Stimulated activated naive CD8-positive, alpha-beta T cell treated with anti-CD3 and anti-CD28 coated beads, Interleukin-15, amount 100 ng/mL, for 72 hours (primary cell): ENCODE data around the gene HCAR3.
"Not testable (repeated sequence)": the region's sequence is repeated elsewhere in the genome, so short reads cannot be mapped to it uniquely, and the experiment has no call there.

Experiments used
- ATAC-seq: fragments of 150-1000 bp; cut with Tn5 transposase; 2 replicates; pipeline ENCODE4 v1.10.0; 2021; ENCODE audit warnings: mild to moderate bottlenecking, moderate library complexity
- DNase-seq, 2 donors: peaks; one replicate each; pipeline ENCODE4 v3.0.0; 2021 to 2022
- H3K27ac Mint-ChIP-seq, 2 donors: one replicate each; pipeline ENCODE4 v1.8.0; 2022; ENCODE audit warnings: mild to moderate bottlenecking in 2 of 2, mixed read lengths in 2 of 2, moderate library complexity in 2 of 2
- H3K27me3 Mint-ChIP-seq: one replicate; pipeline ENCODE4 v1.8.0; 2022; ENCODE audit warnings: mixed read lengths
- H3K4me1 Mint-ChIP-seq: one replicate; pipeline ENCODE4 v1.8.0; 2022; ENCODE audit warnings: mild to moderate bottlenecking, mixed read lengths
- H3K4me3 Mint-ChIP-seq, 2 donors: one replicate each; pipeline ENCODE4 v1.8.0; 2022; ENCODE audit warnings: mild to moderate bottlenecking in 2 of 2, mixed read lengths in 2 of 2, moderate library complexity in 1 of 2
- H3K9me3 Mint-ChIP-seq, 2 donors: one replicate each; pipeline ENCODE4 v1.8.0; 2022; ENCODE audit warnings: mixed read lengths in 2 of 2

Gene HCAR3

GRCh38 chr12:122701481-122701880 is 15.1 kb downstream of the HCAR3 start:
- DNase-seq, H3K4me1 Mint-ChIP-seq, H3K4me3 Mint-ChIP-seq, H3K9me3 Mint-ChIP-seq, H3K27me3 Mint-ChIP-seq, ATAC-seq, H3K27ac Mint-ChIP-seq: not testable (repeated sequence)

GRCh38 chr12:122700038-122700710 is 16.4 kb downstream of the HCAR3 start:
- not testable (repeated sequence) for H3K27me3 Mint-ChIP-seq, H3K9me3 Mint-ChIP-seq, H3K27ac Mint-ChIP-seq, ATAC-seq, H3K4me1 Mint-ChIP-seq, DNase-seq, H3K4me3 Mint-ChIP-seq

GRCh38 chr12:122696922-122697321 is 19.7 kb downstream of the HCAR3 start:
- not testable (repeated sequence) for DNase-seq, H3K27me3 Mint-ChIP-seq, H3K4me1 Mint-ChIP-seq, H3K27ac Mint-ChIP-seq, ATAC-seq, H3K9me3 Mint-ChIP-seq, H3K4me3 Mint-ChIP-seq

DNA sequence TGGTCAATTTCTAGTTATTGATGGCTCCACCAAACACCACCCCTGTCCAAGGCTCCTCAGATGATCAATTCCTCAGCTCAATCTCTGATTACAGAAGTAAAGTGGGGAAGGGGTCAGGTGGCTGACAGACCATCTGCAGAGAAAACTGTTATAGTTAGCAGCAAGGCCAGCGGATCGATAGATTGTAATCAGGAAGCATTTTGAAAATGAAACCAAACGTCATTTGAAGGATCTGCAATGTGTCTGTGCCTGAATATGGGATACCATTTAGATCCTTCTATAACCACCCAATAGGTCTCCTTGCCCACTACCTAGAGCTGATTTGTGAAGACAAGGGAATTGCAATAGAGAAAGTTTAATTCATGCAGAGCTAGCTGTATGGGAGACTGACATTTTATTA is 25.0 kb downstream of the HCAR3 start:
- Mint-ChIP-seq H3K4me3 (no peak overlapping the region), H3K27ac (peak overlapping the region in 1 of 2 donors; percentile 33), H3K9me3 (no peaks in the 10 kb centered on the region), H3K27me3 (no peaks in the 10 kb centered on the region), H3K4me1 (no peaks in the 10 kb centered on the region)
- ATAC-seq = no peak
- DNase-seq = no peak

- no peak overlapping the region for H3K4me3 Mint-ChIP-seq
- ATAC-seq = no peak
- no peaks in the 10 kb centered on the region for H3K27me3 Mint-ChIP-seq
Observed at GRCh38 chr12:122688291-122688690, 28.3 kb downstream of the HCAR3 start.

GRCh38 chr12:122687086-122687485 is 29.5 kb downstream of the HCAR3 start:
- H3K4me3 Mint-ChIP-seq = no peak overlapping the region
- no peaks in the 10 kb centered on the region for H3K27me3 Mint-ChIP-seq
- no peak overlapping the region for H3K27ac Mint-ChIP-seq
- no peaks in the 10 kb centered on the region for H3K4me1 Mint-ChIP-seq
- DNase-seq = no peak
- ATAC-seq = no peak
- H3K9me3 Mint-ChIP-seq = no peaks in the 10 kb centered on the region

More at GRCh38 chr12:122688291-122688690, 28.3 kb downstream of the HCAR3 start:
- Mint-ChIP-seq H3K4me1 (no peaks in the 10 kb centered on the region), H3K9me3 (no peaks in the 10 kb centered on the region), H3K27ac (no peak overlapping the region)
- no peak for DNase-seq

- no peak overlapping the region for H3K27ac Mint-ChIP-seq
- H3K4me1 Mint-ChIP-seq = no peaks in the 10 kb centered on the region
- H3K4me3 Mint-ChIP-seq = no peak overlapping the region
- DNase-seq (no peak), ATAC-seq (no peak)
- H3K9me3 Mint-ChIP-seq = no peaks in the 10 kb centered on the region
- no peaks in the 10 kb centered on the region for H3K27me3 Mint-ChIP-seq
Observed at GRCh38 chr12:122686538-122686937, 30.1 kb downstream of the HCAR3 start.

GRCh38 chr12:122684297-122684813 is 32.3 kb downstream of the HCAR3 start:
- no peaks in the 10 kb centered on the region for H3K27me3 Mint-ChIP-seq
- H3K9me3 Mint-ChIP-seq = no peaks in the 10 kb centered on the region
- no peak overlapping the region for H3K27ac Mint-ChIP-seq
- no peaks in the 10 kb centered on the region for H3K4me1 Mint-ChIP-seq
- no peak for ATAC-seq
- H3K4me3 Mint-ChIP-seq = no peak overlapping the region
- no peak for DNase-seq

DNA sequence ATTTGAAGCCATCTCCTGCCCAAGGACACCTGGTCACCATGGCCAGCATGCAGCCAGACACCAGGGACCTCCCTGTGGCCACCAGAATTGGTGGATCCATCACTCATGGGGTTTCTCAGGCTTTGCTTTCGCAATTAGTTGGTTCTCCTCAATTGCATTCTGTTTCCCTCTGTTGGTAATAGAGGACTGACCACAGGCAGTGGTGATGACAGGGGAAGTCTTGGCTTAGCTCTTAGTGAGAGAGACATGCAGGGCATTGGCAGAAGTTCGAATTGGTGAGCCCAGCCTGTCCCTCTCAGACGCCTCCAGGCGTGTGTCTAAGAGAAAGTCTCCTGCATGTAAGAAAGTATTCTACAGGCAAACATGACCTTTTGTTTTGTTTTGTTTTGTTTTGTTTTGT is 34.8 kb downstream of the HCAR3 start:
- Mint-ChIP-seq H3K4me3 (no peak overlapping the region), H3K27ac (no peak overlapping the region), H3K4me1 (no peaks in the 10 kb centered on the region), H3K9me3 (no peaks in the 10 kb centered on the region), H3K27me3 (peaks cover 6% of the 10 kb centered on the region)
- ATAC-seq (no peak), DNase-seq (no peak)

DNA sequence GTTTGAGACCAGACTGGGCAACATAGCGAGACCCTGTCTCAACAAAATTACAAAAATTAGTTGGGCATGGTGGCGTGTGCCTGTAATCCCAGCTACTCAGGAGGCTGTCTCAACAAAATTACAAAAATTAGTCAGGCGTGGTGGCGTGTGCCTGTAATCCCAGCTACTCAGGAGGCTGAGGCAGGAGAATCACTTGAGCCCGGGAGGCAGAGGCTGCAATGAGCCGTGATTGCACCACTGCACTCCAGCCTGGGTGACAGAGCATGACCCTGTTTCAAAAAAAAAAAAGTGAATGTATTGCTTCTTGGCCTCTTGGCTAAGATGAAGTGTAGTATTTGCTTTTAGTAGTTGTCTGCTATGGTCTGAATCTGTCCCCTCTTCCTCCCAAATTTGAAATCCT is 35.6 kb downstream of the HCAR3 start:
- DNase-seq, H3K4me3 Mint-ChIP-seq, H3K27me3 Mint-ChIP-seq, H3K27ac Mint-ChIP-seq, H3K9me3 Mint-ChIP-seq, H3K4me1 Mint-ChIP-seq, ATAC-seq: not testable (repeated sequence)

DNA sequence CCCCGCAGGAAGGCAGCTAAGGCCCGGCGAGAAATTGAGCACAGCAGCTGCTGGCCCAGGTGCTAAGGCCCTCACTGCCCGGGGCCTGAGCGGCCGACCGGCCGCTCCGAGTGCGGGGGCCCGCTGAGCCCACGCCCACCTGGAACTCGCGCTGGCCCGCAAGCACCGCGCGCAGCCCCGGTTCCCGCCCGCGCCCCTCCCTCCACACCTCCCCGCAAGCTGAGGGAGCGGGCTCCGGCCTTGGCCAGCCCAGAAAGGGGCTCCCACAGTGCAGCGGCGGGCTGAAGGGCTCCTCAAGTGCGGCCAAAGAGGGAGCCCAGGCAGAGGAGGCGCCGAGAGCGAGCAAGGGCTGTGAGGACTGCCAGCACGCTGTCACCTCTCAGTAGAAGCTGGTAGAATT is 39.8 kb downstream of the HCAR3 start:
- not testable (repeated sequence) for H3K27ac Mint-ChIP-seq, H3K4me3 Mint-ChIP-seq, ATAC-seq, H3K4me1 Mint-ChIP-seq, H3K9me3 Mint-ChIP-seq, DNase-seq
- peaks cover 16% of the 10 kb centered on the region for H3K27me3 Mint-ChIP-seq

GRCh38 chr12:122676015-122676414 is 40.6 kb downstream of the HCAR3 start:
- not testable (repeated sequence) for DNase-seq, H3K9me3 Mint-ChIP-seq, H3K4me1 Mint-ChIP-seq, ATAC-seq, H3K4me3 Mint-ChIP-seq, H3K27ac Mint-ChIP-seq
- H3K27me3 Mint-ChIP-seq = peaks cover 16% of the 10 kb centered on the region

DNA sequence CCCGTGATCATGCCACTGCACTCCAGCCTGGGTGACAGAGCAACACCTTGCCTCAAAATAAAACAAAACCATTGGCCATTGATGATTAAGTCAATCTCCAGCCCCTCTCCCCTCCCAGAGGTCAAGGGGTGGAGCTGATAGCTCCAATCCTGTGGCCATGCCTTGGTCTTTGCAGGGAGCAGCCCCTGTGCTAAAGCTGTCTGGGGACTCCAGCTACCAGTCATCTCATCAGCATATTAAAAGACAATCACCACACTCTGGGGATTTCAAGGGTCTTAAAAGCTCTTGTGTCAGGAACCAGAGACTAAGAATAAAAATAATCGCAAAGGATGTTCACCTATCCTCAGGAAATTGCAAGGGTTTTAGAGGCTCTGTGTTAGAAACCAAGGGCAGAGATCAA is 44.1 kb downstream of the HCAR3 start:
- no peaks in the 10 kb centered on the region for H3K4me1 Mint-ChIP-seq
- H3K4me3 Mint-ChIP-seq = no peak overlapping the region
- H3K27ac Mint-ChIP-seq = no peak overlapping the region
- H3K27me3 Mint-ChIP-seq = peaks cover 16% of the 10 kb centered on the region
- DNase-seq (no peak), ATAC-seq (no peak)
- H3K9me3 Mint-ChIP-seq = no peaks in the 10 kb centered on the region

DNA sequence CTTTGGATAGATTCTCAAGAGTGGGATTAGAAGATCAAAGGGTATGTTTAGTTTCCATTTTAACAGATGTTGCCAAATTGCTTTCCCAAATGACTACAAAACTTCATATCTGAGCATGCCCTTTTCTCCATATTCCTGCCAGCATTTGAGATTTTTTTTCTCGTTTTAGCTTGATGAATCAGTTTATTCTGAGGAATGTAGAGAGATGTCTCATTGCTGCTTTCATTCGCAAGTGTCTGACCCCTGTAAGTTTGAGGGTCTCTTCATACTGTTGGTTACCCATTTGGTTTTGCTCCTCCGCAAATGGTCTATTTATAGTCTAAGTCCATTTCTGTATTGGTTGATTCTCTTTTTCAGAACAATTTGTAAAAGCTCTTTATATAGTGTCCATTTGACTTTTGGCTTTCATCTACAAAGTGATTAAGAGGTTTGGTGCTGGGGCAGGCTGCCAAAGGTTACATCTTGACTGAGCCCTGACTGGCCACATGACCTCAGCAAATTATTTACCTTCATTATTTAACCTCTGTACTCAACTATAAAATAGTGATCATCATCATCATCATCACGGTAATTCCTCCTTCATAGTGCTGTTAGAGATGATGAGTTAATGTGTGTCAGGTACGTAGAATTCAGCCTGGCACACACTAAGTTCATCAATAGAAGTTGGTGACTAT is 47.1 kb downstream of the HCAR3 start:
- Mint-ChIP-seq H3K4me1 (no peaks in the 10 kb centered on the region), H3K27me3 (peaks cover 2% of the 10 kb centered on the region), H3K27ac (no peak overlapping the region), H3K9me3 (no peaks in the 10 kb centered on the region), H3K4me3 (no peak overlapping the region)
- ATAC-seq = no peak
- DNase-seq = no peak

GRCh38 chr12:122668268-122668667 is 48.3 kb downstream of the HCAR3 start:
- ATAC-seq = no peak

DNA sequence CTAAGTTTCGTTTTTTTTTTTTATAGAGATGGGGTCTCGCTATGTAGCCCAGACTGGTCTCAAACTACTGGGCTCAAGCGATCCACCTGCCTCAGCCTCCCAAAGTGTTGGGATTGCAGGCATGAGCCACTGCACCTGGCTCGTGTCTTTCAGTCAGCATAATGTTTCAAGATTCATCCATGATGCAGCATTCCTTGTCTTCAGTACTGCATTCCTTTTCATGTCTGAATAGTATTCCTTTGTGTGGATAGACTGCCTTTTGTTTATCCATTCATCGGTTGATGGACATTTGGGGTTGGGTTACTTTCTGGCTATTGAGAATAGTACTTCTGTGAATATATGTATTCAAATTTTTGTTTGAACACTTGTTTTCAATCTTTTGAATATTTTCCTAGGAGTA is 50.9 kb downstream of the HCAR3 start:
- DNase-seq = no peak
- no peak overlapping the region for H3K4me3 Mint-ChIP-seq
- no peak overlapping the region for H3K27ac Mint-ChIP-seq
- ATAC-seq = no peak
- H3K4me1 Mint-ChIP-seq = no peaks in the 10 kb centered on the region
- H3K27me3 Mint-ChIP-seq = no peaks in the 10 kb centered on the region
- H3K9me3 Mint-ChIP-seq = no peaks in the 10 kb centered on the region

More at GRCh38 chr12:122668268-122668667, 48.3 kb downstream of the HCAR3 start:
- no peak overlapping the region for H3K27ac Mint-ChIP-seq
- no peaks in the 10 kb centered on the region for H3K4me1 Mint-ChIP-seq
- H3K9me3 Mint-ChIP-seq = no peaks in the 10 kb centered on the region
- H3K4me3 Mint-ChIP-seq = no peak overlapping the region
- no peak for DNase-seq
- H3K27me3 Mint-ChIP-seq = no peaks in the 10 kb centered on the region
